Left lung (tissue), 10 donors: ENCODE data around the gene SBK1. TPM values are rescaled to one million over a fixed set of nuclear protein-coding genes. Genes with fewer than 3 reads are reported as not detected.

ENCODE experiments used
- ATAC-seq: fragments of 200-7000 bp; cut with Tn5 transposase; one replicate; pipeline ENCODE4 v1.9.1; 2020; ENCODE audit warnings: moderate library complexity
- DNase-seq, 4 donors: peaks; one replicate each; pipeline ENCODE4 v3.0.0-alpha.2; 2013 to 2020
- H3K27ac ChIP-seq, 2 donors: fragments of 200-600 bp; sonication (generic) in 1 of 2; one replicate each; pipeline versions ENCODE4 v1.5.0 to v1.8.0; 2020 to 2021
- H3K27me3 ChIP-seq, 2 donors: fragments of 200-600 bp; sonication (generic) in 1 of 2; one replicate each; pipeline versions ENCODE4 v1.5.0 to v1.8.0; 2020 to 2021
- H3K36me3 ChIP-seq, 2 donors: fragments of 200-600 bp; sonication (generic) in 1 of 2; one replicate each; pipeline versions ENCODE4 v1.5.0 to v1.8.0; 2020 to 2021
- H3K4me1 ChIP-seq, 2 donors: fragments of 200-600 bp; one replicate each; pipeline ENCODE4 v1.8.0; 2021
- H3K4me3 ChIP-seq, 2 donors: fragments of 200-600 bp; sonication (generic) in 1 of 2; one replicate each; pipeline versions ENCODE4 v1.5.0 to v1.8.0; 2020 to 2021; ENCODE audit warnings: mild to moderate bottlenecking in 1 of 2
- H3K9me3 ChIP-seq, 2 donors: fragments of 200-600 bp; sonication (generic) in 1 of 2; one replicate each; pipeline versions ENCODE4 v1.5.0 to v1.8.0; 2020 to 2021
- CTCF ChIP-seq, 2 donors: fragments of 200-600 bp; sonication (generic) in 1 of 2; IDR thresholded peaks; one replicate each; pipeline versions ENCODE4 v1.5.0 to v1.8.0; 2021; ENCODE audit warnings: antibody characterized with exemption in 2 of 2
- intact Hi-C, 2 donors: fragments of 100-400 bp; cut with DNase I; formaldehyde crosslinking; loops; one replicate each; pipeline versions ENCODE4 v1.11.2 to v1.14.2; 2022
- polyA plus RNA-seq, 6 donors: library from polyadenylated mRNA; unstranded; fragments of 120-200 nt; gene quantifications; one replicate each; pipeline ENCODE4 v1.2.1, GENCODE V29; 2013; ENCODE audit not compliant: insufficient read length in 6 of 6
- total RNA-seq, 2 donors: library from RNA; stranded (reverse); fragmentation: NEBNext Ultra II Directional; extraction: Animal tissue kit (Norgen Biotek cat#: 25700); gene quantifications; one replicate each; pipeline ENCODE4 v1.2.1, GENCODE V29; 2021
- donor health status: DM: no; HTN: yes; CAD: no.
- donor health status: DM: no; HTN: no; CAD: no.

Gene SBK1
- total and polyA plus RNA-seq, 8 donors = 1.7 to 16.4 (median 14.4) TPM

GRCh38 chr16:28280881-28281836 lies 11.2 kb upstream of the SBK1 start:
- peaks cover 0 to 6% of the 10 kb centered on the region in 2 donors for H3K4me1 ChIP-seq
- no peaks in the 10 kb centered on the region for H3K9me3 ChIP-seq
- DNase-seq (no peak), ATAC-seq (no peak)
- no peak overlapping the region for H3K27ac ChIP-seq
- H3K27me3 ChIP-seq = peaks cover 0 to 47% of the 10 kb centered on the region in 2 donors
- no peaks in the 10 kb centered on the region for H3K36me3 ChIP-seq
- TF ChIP-seq CTCF (IDR thresholded peaks at IDR 0.05) = no peak
- no peak overlapping the region for H3K4me3 ChIP-seq
- intact Hi-C loops = no loop called here

GRCh38 chr16:28282045-28282444 lies 10.3 kb upstream of the SBK1 start:
- TF ChIP-seq CTCF (IDR thresholded peaks at IDR 0.05) = no peak
- intact Hi-C loops = no loop called here

GRCh38 chr16:28283173-28283572 lies 9.2 kb upstream of the SBK1 start:
- ATAC-seq = no peak
- Histone ChIP-seq H3K4me3 (no peak overlapping the region), H3K27me3 (peaks cover 0 to 29% of the 10 kb centered on the region in 2 donors), H3K9me3 (no peaks in the 10 kb centered on the region), H3K36me3 (no peaks in the 10 kb centered on the region), H3K4me1 (peaks cover 0 to 2% of the 10 kb centered on the region in 2 donors), H3K27ac (no peak overlapping the region)
- no peak for DNase-seq
- intact Hi-C loops = no loop called here
- no peak for TF ChIP-seq CTCF (IDR thresholded peaks at IDR 0.05)

More at GRCh38 chr16:28282045-28282444, 10.3 kb upstream of the SBK1 start:
- H3K4me3 ChIP-seq = no peak overlapping the region
- no peak overlapping the region for H3K27ac ChIP-seq
- H3K4me1 ChIP-seq = peaks cover 0 to 6% of the 10 kb centered on the region in 2 donors
- no peak for ATAC-seq
- H3K36me3 ChIP-seq = no peaks in the 10 kb centered on the region
- H3K9me3 ChIP-seq = no peaks in the 10 kb centered on the region
- no peak for DNase-seq
- peaks cover 0 to 39% of the 10 kb centered on the region in 2 donors for H3K27me3 ChIP-seq

- Histone ChIP-seq H3K9me3 (no peaks in the 10 kb centered on the region), H3K4me3 (no peak overlapping the region), H3K36me3 (no peaks in the 10 kb centered on the region), H3K4me1 (no peaks in the 10 kb centered on the region), H3K27me3 (peaks cover 0 to 22% of the 10 kb centered on the region in 2 donors), H3K27ac (no peak overlapping the region)
- no peak for ATAC-seq
- intact Hi-C loops = no loop called here
- no peak for TF ChIP-seq CTCF (IDR thresholded peaks at IDR 0.05)
- no peak for DNase-seq
These were observed 8.3 kb upstream of the SBK1 start for GRCh38 chr16:28283798-28284577.

- Histone ChIP-seq H3K4me3 (no peak overlapping the region), H3K36me3 (no peaks in the 10 kb centered on the region), H3K27ac (no peak overlapping the region), H3K27me3 (peaks cover 0 to 21% of the 10 kb centered on the region in 2 donors), H3K4me1 (no peaks in the 10 kb centered on the region), H3K9me3 (no peaks in the 10 kb centered on the region)
- ATAC-seq = no peak
- TF ChIP-seq CTCF (IDR thresholded peaks at IDR 0.05) = no peak
- no peak for DNase-seq
- intact Hi-C loops = no loop called here
These were observed 6.7 kb upstream of the SBK1 start for GRCh38 chr16:28285649-28286048.
